22Rv1 (cell line): ENCODE measurements around the gene EZH1.

Experiments used
- ZFX ChIP-seq: fragments of 450-650 bp; IDR thresholded peaks from 2 replicates; pipeline ENCODE4 v1.6.1; 2017; ENCODE audit warnings: antibody characterized with exemption, borderline replicate concordance
- TF ChIP-seq, protein P1 (sequence below): fragments of 450-650 bp; IDR thresholded peaks from 2 replicates; pipeline ENCODE4 v1.5.1; 2017; ENCODE audit warnings: mild to moderate bottlenecking

DNA sequence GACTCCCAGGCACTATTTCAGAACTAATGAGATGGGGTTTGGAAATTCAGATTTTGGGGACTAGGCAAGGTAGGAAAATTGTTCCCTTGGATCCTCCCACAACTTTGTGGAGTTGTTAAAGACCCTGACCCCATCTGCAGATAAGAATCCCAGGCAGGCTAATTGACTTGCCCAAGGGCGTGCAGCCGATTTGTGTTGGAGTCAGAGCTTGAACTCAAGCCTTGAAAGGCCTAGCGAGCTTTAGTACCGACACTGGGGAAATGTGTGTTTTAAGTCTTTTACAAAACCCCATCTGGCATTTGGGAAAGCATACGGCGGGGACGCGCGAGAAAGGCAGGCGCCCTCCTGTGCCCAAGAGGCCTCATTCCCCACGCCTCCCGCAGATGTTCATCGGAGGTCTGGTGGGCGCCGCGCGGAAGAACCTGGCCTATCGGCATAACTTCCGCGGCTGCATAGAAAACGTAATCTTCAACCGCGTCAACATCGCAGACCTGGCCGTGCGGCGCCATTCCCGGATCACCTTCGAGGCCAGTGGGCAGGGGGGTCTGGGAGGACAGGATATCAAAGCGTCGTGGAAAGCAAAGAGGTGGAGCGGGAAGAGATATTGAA, 58.2 kb downstream of the EZH1 start:
- TF ChIP-seq, protein P1, sequence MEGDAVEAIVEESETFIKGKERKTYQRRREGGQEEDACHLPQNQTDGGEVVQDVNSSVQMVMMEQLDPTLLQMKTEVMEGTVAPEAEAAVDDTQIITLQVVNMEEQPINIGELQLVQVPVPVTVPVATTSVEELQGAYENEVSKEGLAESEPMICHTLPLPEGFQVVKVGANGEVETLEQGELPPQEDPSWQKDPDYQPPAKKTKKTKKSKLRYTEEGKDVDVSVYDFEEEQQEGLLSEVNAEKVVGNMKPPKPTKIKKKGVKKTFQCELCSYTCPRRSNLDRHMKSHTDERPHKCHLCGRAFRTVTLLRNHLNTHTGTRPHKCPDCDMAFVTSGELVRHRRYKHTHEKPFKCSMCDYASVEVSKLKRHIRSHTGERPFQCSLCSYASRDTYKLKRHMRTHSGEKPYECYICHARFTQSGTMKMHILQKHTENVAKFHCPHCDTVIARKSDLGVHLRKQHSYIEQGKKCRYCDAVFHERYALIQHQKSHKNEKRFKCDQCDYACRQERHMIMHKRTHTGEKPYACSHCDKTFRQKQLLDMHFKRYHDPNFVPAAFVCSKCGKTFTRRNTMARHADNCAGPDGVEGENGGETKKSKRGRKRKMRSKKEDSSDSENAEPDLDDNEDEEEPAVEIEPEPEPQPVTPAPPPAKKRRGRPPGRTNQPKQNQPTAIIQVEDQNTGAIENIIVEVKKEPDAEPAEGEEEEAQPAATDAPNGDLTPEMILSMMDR = no peak
- no peak for TF ChIP-seq ZFX
